Upper lobe of left lung (tissue), 4 donors: ENCODE measurements around the gene OTULIN.

Source experiments
- POLR2A ChIP-seq, 4 donors: fragments of 450-650 bp; IDR thresholded peaks; one replicate each; pipeline ENCODE4 v1.5.1; 2016 to 2017; ENCODE audit warnings: antibody characterized with exemption in 4 of 4, mild to moderate bottlenecking in 2 of 4
- TF ChIP-seq, protein P1 (sequence below), 6 experiments: fragments of 450-650 bp in 4 of 6; fragments of 200-600 bp in 2 of 6; sonication (generic) in 2 of 6; IDR thresholded peaks; one replicate each; pipeline ENCODE4 v1.5.1; 2016 to 2019; ENCODE audit warnings: antibody characterized with exemption in 6 of 6

GRCh38 chr5:14696057-14696456 lies 31.5 kb downstream of the OTULIN start:
- TF ChIP-seq, protein P1, sequence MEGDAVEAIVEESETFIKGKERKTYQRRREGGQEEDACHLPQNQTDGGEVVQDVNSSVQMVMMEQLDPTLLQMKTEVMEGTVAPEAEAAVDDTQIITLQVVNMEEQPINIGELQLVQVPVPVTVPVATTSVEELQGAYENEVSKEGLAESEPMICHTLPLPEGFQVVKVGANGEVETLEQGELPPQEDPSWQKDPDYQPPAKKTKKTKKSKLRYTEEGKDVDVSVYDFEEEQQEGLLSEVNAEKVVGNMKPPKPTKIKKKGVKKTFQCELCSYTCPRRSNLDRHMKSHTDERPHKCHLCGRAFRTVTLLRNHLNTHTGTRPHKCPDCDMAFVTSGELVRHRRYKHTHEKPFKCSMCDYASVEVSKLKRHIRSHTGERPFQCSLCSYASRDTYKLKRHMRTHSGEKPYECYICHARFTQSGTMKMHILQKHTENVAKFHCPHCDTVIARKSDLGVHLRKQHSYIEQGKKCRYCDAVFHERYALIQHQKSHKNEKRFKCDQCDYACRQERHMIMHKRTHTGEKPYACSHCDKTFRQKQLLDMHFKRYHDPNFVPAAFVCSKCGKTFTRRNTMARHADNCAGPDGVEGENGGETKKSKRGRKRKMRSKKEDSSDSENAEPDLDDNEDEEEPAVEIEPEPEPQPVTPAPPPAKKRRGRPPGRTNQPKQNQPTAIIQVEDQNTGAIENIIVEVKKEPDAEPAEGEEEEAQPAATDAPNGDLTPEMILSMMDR (IDR thresholded peaks at IDR 0.05), result no peak
- no peak for TF ChIP-seq POLR2A (IDR thresholded peaks at IDR 0.05)
